Measurements from ENCODE around the gene RALB. TPM values are rescaled to one million over a fixed set of nuclear protein-coding genes. Genes with fewer than 3 reads are reported as not detected.

RALB gene
- total RNA-seq, result 50.5 TPM

- peak; percentile 100 for DNase-seq (ENCODE audit: low spot score)
Measured at GRCh38 chr2:120252225-120253020, at the start of gene RALB. Gene RALB (plus strand): TSS chr2:120252852. CDS start chr2:120278665, 25,813 bp downstream.

DNA sequence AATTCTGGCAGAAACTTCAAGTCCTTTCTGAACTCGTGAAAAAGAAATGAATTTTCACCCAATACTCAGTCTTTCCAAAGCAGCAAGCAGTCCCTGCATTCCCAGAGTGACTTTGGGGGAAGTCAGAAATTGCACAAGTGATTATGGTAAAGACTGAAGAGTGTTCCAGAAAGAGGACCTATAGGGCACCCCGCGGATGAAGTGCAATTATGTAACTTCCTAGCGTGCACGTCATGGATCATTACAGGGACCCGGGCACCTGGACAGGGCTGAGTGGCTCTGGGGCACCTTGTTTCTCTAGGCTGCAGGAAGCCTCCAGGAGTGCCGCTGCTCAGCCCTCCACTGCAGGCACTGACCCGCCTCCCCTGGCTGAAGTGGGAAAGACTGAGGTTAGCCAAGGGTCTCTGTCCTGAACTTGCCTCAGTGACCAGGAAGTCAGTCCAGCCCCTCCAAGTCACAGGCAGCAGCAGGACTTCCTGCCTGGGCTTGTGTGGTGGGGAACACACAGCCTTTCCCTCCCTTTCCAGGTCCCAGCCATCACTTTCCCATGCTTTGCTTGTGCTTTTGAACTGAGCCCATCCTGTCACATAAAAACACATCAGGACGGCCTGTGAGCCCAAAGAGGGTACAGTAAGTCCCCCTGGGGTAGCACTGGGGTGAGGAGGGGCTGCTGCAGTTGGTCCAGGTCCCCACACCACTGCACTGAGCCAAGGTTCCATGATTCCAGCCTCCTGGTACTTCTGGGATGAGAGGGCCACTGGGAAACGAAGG is 49.2 kb upstream of the RALB start:
- no peak for DNase-seq (ENCODE audit: low spot score)

DNA sequence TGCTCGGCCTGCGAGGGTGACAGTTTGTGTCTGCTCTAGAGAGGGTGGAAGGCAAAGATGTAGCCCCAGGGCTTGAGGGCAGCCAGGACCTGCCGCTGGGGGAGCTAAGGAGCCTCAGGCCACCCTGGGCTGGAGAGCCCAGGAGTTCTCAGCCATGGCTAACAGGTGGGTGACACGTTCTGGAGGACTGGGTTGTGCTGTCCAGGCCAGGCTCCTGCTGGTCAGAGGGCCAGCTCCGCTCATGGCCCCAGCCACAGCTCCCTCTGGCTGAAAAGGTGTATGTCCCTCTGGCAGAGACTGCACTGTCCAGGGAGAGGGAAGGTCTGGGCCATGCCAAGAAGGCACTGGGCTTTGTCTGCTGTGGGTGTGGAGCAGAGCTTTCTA is 48.6 kb upstream of the RALB start:
- DNase-seq (ENCODE audit: low spot score), result no peak

DNA sequence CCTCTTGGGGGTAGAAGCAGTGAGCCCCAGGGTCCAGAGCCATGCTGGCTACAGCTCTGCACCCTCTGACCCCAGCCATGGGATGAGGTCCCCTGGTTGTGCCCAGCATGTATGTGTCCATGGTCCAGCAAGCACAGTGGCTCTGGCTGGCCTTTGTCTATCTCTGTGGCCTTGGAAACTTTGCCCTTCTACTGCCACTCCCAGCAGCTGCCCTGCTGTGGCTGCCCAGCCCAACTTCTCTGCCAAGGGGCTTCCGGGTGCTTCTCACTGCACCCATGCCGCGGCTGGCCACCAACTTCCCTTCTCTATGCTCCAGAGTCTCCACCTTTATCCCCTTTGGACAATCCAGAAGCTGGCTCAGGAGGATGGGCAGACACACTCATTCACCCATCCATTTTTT is 48.2 kb upstream of the RALB start:
- DNase-seq (ENCODE audit: low spot score), result no peak

DNA sequence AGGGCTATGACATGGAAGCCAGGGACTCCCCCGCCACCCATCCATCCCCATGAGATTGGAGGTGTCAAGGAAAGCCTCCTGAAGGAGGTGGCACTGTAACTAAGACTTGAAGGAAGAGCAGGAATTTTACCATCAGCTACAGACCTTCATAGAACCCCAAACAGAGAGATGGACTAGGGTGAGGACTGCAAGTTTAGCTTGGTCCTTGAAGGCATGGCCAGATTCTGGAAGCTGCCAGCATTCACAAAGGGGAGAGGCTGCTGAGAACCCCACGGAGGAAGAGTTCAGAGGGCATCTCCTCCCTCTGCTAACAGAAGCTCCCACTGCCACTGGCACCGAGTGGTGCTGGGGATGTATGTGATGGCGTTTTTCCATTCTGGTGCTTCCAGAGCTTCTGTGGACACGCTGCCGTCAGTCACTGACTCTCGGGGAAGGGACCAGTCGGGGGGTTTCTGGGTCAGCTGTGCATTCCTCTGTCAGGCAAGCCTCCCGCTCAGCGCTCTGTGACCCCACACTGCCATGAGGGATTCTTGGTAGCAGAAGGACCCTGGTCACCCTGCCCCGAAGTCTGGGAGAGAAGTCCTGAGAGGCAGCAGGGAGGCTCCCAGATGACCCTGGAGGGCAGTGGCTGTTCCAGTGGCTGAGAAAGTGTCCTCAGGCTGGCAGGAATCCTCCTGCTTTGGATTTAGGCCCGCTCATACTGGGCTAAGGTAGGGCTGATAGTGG is 47.5 kb upstream of the RALB start:
- no peak for DNase-seq (ENCODE audit: low spot score)

- DNase-seq (ENCODE audit: low spot score), result no peak
Measured at GRCh38 chr2:120206022-120206581, 46.5 kb upstream of the RALB start.

GRCh38 chr2:120208381-120209353 is 44.0 kb upstream of the RALB start:
- no peak for DNase-seq (ENCODE audit: low spot score)

DNA sequence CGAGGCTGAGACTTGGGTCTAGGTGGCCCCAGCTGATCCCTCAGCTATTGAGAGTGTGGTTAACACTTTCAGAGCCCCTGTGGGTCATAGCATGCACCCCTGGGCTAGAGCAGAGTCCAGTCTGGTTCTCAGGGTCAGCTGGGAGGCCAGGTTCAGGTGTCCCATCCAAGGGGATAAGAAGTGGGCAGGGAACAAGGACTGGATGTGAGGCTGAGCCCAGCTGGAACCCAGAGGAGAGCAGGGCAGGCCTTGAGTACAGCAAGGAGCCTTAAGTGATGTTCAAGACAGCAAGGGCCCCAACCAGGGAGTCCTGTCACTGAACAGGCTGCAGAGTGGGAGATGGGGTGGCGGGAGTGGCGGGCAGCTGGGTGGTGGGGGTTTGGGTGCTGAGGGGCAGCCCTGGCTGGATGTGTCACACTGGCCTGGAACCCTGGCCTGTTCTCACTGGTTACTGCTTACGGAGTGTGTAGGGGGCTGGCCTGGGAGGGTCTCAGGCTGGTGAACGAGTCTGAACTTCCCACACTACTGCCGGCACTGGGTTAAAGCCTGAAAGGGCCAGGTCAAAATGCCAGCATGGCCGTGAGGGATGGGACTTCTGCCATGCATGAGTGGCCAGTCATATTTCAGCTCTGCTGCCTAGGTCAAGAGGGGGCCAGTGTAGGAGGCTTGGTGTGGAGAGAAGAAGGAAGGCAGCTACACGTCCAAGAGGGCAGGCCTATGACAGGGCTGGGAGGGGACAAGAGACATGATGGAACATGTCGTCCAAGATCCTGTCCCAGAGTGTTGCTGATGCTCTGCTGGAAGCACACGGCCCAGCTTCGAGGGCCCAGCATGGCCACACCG is 43.0 kb upstream of the RALB start:
- DNase-seq (ENCODE audit: low spot score), result no peak

GRCh38 chr2:120210270-120210693 is 42.4 kb upstream of the RALB start:
- DNase-seq (ENCODE audit: low spot score), result no peak

- DNase-seq (ENCODE audit: low spot score), result no peak
Measured at GRCh38 chr2:120218181-120218580, 34.5 kb upstream of the RALB start.

GRCh38 chr2:120219291-120219690 is 33.4 kb upstream of the RALB start:
- no peak for DNase-seq (ENCODE audit: low spot score)

DNA sequence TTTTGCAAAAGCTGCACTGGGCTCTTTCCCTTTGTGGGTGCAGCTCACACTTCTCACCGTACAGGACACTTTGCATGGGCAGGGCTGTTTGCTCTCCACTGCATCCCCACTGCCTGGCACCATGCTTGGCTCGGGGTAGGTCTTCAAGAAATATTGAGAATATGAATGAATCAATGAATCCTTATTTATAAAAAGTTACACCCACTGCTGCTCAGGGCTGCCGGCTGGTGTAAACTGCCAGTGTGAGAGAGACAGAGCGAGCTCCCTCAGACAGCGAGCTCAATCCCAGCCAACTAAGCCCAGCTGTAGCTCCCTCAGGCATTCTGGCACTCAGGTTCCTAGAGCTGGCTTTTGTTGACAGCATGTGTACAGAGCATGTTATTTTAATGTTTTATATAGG is 32.9 kb upstream of the RALB start:
- no peak for DNase-seq (ENCODE audit: low spot score)

GRCh38 chr2:120220756-120221155 is 31.9 kb upstream of the RALB start:
- no peak for DNase-seq (ENCODE audit: low spot score)

DNA sequence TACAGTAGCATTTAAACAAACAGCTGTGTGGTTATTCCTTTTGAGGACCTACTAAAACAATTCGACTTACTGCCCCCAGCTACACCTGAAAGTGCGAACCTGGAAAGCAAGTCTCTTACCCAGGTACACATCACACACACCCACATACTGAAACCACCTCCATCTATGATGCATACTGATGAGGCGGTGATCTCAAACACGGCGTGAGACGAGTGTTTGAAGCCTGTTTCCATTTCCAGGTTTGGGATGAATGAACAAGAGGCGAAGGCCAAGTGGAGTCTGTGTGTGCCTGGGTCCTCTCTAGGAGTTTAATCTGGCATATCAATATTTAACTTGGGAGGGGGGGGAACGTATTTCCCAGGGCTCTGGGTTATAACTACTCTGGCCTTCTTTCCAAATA is 31.0 kb upstream of the RALB start:
- no peak for DNase-seq (ENCODE audit: low spot score)

GRCh38 chr2:120222186-120223033 is 30.2 kb upstream of the RALB start:
- DNase-seq (ENCODE audit: low spot score), result no peak

DNA sequence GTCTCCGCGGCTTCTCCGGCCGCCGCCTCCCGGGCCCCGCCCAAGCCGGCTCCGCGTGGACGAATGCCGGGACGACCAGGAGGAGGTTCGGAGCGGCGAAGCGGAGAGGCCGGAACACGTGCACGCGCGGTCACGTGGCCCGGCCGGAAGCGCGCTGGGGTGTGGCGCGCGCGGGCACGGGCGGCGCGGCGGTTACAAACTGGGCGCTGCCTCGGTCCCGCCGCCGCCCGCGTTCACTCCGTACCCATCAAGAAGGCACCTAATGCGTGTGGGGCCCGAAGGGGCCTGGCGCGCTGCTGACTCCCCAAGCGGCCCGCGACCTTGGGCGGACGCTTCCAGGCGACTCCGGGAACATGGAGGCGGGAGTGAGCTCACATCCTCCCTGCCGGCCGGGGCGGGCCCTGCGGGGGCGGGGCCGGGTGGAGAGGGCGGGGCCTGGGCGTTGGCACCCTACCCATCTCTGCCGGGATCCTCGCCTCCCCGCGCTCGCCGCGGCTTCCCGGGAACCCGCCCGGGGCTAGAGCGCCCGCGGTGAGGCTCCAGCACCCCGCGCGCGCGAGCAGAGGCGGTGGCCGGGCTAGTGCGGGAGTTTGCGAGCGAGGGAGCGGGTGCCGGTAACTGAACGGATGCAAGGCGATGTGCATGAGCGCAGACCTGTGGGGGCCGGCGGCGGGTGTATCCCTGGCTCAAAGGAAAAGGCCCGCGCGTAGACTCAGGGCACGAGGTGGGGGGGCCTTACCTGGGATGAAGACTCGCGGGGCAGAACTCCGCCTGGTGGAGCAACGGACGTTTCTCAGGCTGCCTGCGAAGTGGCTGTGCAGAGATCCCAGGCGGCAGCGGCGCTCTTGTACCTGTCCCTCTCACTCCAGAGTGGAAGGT is 29.4 kb upstream of the RALB start, which contains the start of gene TMEM185B:
TMEM185B (minus strand) TSS at position 367 of the 879 bp plus-strand sequence. CDS start 424 bp downstream, outside the sequence.
- DNase-seq (ENCODE audit: low spot score), result peak; percentile 95

DNA sequence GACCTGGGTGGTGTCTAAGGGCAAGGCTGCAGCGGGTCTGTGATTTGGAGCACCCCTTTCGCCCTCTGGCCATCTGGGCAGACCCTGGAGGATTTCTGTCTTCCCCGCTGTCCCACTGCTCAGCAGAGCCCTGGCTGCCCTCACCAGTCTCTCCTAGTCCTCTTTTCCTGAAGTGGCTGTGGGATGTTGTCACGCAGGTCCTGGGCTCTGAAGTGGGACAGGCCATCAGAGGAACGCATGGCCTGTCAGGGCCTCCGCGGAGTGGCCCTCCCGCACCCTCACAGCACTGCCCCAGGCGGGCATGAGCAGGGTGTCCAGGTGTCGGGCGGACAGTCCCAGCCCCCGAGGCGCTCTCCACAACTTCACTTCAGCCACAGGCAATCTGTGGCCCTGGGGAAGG is 28.4 kb upstream of the RALB start:
- DNase-seq (ENCODE audit: low spot score), result no peak
